ENCODE measurements around the gene LGR4. TPM values are rescaled to one million over a fixed set of nuclear protein-coding genes. Genes with fewer than 3 reads are reported as not detected.

The LGR4 gene
- total RNA-seq, 1 experiment from 2014 or later = 7.1 TPM

GRCh38 chr11:27405134-27405533 lies 67.5 kb downstream of the LGR4 start:
- Histone ChIP-seq H3K4me2 (ENCODE audit: low read length) (no peak overlapping the region), H3K36me3 (ENCODE audit: control insufficient read depth in 1 of 2, insufficient read depth in 2 of 2, low read length in 2 of 2) (no peaks in the 10 kb centered on the region), H3K79me2 (ENCODE audit: insufficient read depth, low read length) (no peaks in the 10 kb centered on the region), H3K27ac (ENCODE audit: low read depth, low read length) (no peak overlapping the region), H3K9ac (ENCODE audit: low read length) (no peak overlapping the region), H3K9me3 (ENCODE audit: control insufficient read depth in 1 of 2, insufficient read depth in 1 of 2, low read depth in 1 of 2, low read length in 2 of 2) (no peaks in the 10 kb centered on the region), H3K27me3 (ENCODE audit: insufficient read depth, low read length) (no peaks in the 10 kb centered on the region), H4K20me1 (ENCODE audit: insufficient read depth) (no peaks in the 10 kb centered on the region), H2AFZ (ENCODE audit: low read depth, low read length, poor library complexity, severe bottlenecking) (no peak overlapping the region), H3K4me3 (replicated peaks in 1 of 2; ENCODE audit: low read depth in 1 of 2, low read length in 2 of 2) (no peak overlapping the region), H3K9me2 (ENCODE audit: insufficient read depth) (no peaks in the 10 kb centered on the region), H3K4me1 (ENCODE audit: control insufficient read depth in 1 of 2, insufficient read depth in 2 of 2, low read length in 2 of 2) (no peaks in the 10 kb centered on the region)
- BruUV-seq (replicated peaks) = no TSS peak
- DNase-seq (ENCODE audit: low read depth, low spot score) = no peak
- ChIA-PET POLR2A (no interaction called here), RAD21 (ENCODE audit: low non-redundant PET in 1 of 2, low total read pairs in 2 of 2, uncharacterized antibody in 2 of 2, unreplicated experiment in 2 of 2) (no interaction called here), CTCF (no interaction called here)
- TF ChIP-seq FOSL1 (IDR thresholded peaks at IDR 0.05; ENCODE audit: low read depth) (no peak), CBX3 (IDR thresholded peaks at IDR 0.05; ENCODE audit: low read depth) (no peak)
- no peak for ATAC-seq
- intact Hi-C loops (cut with micrococcal nuclease) = no loop called here

GRCh38 chr11:27404427-27404826 lies 68.2 kb downstream of the LGR4 start:
- POLR2A ChIA-PET = no interaction called here
- no peak for ATAC-seq

More at GRCh38 chr11:27404427-27404826, 68.2 kb downstream of the LGR4 start:
- TF ChIP-seq ZBTB33 (IDR thresholded peaks at IDR 0.05; ENCODE audit: extremely low read depth, insufficient replicate concordance, low read length) (no peak), SRF (IDR thresholded peaks at IDR 0.05; ENCODE audit: low read depth) (no peak), JUND (IDR thresholded peaks at IDR 0.05) (no peak), EZH2 (IDR thresholded peaks at IDR 0.05) (no peak), ZFX (IDR thresholded peaks at IDR 0.05) (no peak), SP1 (IDR thresholded peaks at IDR 0.05; ENCODE audit: low read depth) (no peak), EZH2phosphoT487 (IDR thresholded peaks at IDR 0.05; ENCODE audit: borderline replicate concordance) (no peak), ELF1 (IDR thresholded peaks at IDR 0.05; ENCODE audit: borderline replicate concordance, low read depth) (no peak), POLR2A (IDR thresholded peaks at IDR 0.05; ENCODE audit: borderline replicate concordance, extremely low read depth, insufficient read depth, insufficient read length) (no peak)
- TF ChIP-seq, protein P1, sequence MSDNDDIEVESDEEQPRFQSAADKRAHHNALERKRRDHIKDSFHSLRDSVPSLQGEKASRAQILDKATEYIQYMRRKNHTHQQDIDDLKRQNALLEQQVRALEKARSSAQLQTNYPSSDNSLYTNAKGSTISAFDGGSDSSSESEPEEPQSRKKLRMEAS (IDR thresholded peaks at IDR 0.05) = no peak
- no TSS peak for BruUV-seq (replicated peaks)
- DNase-seq (ENCODE audit: low read depth, low spot score) = no peak
- no peaks in the 10 kb centered on the region for H3K9me3 ChIP-seq (ENCODE audit: control insufficient read depth in 1 of 2, insufficient read depth in 1 of 2, low read depth in 1 of 2, low read length in 2 of 2)
- H3K4me1 ChIP-seq (ENCODE audit: control insufficient read depth in 1 of 2, insufficient read depth in 2 of 2, low read length in 2 of 2) = no peaks in the 10 kb centered on the region
- no peak overlapping the region for H3K9ac ChIP-seq (ENCODE audit: low read length)
- no peak overlapping the region for H2AFZ ChIP-seq (ENCODE audit: low read depth, low read length, poor library complexity, severe bottlenecking)
- RAD21 ChIA-PET (ENCODE audit: low non-redundant PET in 1 of 2, low total read pairs in 2 of 2, uncharacterized antibody in 2 of 2, unreplicated experiment in 2 of 2) = no interaction called here
- no peaks in the 10 kb centered on the region for H3K9me2 ChIP-seq (ENCODE audit: insufficient read depth)
- H3K4me3 ChIP-seq (replicated peaks in 1 of 2; ENCODE audit: low read depth in 1 of 2, low read length in 2 of 2) = no peak overlapping the region
- intact Hi-C loops (cut with micrococcal nuclease) = no loop called here
- no peaks in the 10 kb centered on the region for H3K27me3 ChIP-seq (ENCODE audit: insufficient read depth, low read length)
- H3K4me2 ChIP-seq (ENCODE audit: low read length) = no peak overlapping the region
- H3K27ac ChIP-seq (ENCODE audit: low read depth, low read length) = no peak overlapping the region
- H4K20me1 ChIP-seq (ENCODE audit: insufficient read depth) = no peaks in the 10 kb centered on the region
- no peaks in the 10 kb centered on the region for H3K79me2 ChIP-seq (ENCODE audit: insufficient read depth, low read length)
- H3K36me3 ChIP-seq (ENCODE audit: control insufficient read depth in 1 of 2, insufficient read depth in 2 of 2, low read length in 2 of 2) = no peaks in the 10 kb centered on the region
- CTCF ChIA-PET = no interaction called here
